IPS-18a (cell line): Measurements from ENCODE around the gene DIP2C.
"Not testable (repeated sequence)": the region's sequence is repeated elsewhere in the genome, so short reads cannot be mapped to it uniquely, and the experiment has no call there.

Experiments
- H3K27ac ChIP-seq: one replicate; pipeline ENCODE4 v1.5.1; 2013; ENCODE audit warnings: low read length
- H3K27me3 ChIP-seq: one replicate; pipeline ENCODE4 v1.6.1; 2013; ENCODE audit warnings: mild to moderate bottlenecking, low read length; ENCODE audit not compliant: control insufficient read depth, insufficient read depth
- H3K36me3 ChIP-seq: one replicate; pipeline ENCODE4 v1.6.1; 2013; ENCODE audit warnings: low read depth, low read length; ENCODE audit not compliant: control insufficient read depth
- H3K4me1 ChIP-seq: one replicate; pipeline ENCODE4 v1.6.1; 2013; ENCODE audit warnings: low read depth, low read length; ENCODE audit not compliant: control insufficient read depth
- H3K4me3 ChIP-seq: one replicate; pipeline ENCODE4 v1.5.1; 2013; ENCODE audit warnings: low read length
- H3K9ac ChIP-seq: one replicate; pipeline ENCODE4 v1.6.1; 2013; ENCODE audit warnings: mild to moderate bottlenecking, low read length, moderate library complexity
- H3K9me3 ChIP-seq: one replicate; pipeline ENCODE4 v1.6.1; 2013; ENCODE audit warnings: low read depth, low read length; ENCODE audit not compliant: control insufficient read depth

The DIP2C gene

DNA sequence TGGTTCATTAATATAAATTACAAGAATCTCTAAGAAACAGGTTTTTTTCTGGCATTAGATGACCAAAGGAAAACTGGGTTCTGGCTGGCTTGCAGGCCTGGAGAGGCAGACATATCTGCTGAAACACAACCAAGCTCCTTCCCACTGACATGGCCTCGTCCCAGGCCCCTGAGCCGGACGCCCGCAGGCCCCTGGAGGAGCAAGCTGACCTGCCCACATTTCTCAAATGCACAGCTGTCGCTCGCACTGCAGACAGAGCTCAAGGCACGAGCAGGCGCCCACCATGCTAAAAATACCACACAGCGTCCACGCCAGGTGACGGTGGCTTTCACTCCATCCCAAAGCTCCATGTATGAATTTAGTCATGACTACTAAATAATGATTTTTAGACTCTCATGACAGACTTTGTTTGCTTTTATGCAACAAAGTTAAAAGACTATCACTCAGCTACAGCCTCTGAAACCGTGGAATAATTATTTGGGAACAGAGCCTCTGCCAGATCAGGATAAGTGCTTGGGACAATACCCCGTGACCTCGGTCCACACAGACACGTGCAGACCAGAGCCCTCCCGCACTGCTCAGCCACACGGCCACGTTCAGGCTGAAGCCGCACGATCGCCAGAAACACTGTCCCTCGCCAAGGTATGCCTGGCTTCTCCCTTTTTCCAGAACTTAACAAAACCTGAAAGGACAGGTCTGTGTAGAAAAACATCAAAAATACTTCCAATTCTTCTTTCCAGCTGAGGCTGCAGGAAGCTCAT, 71.1 kb downstream of the DIP2C start:
- H3K27ac ChIP-seq: no peak overlapping the region
- peaks cover 14% of the 10 kb centered on the region for H3K4me1 ChIP-seq
- no peak overlapping the region for H3K9ac ChIP-seq
- no peaks in the 10 kb centered on the region for H3K9me3 ChIP-seq
- no peak overlapping the region for H3K4me3 ChIP-seq
- no peaks in the 10 kb centered on the region for H3K27me3 ChIP-seq
- no peaks in the 10 kb centered on the region for H3K36me3 ChIP-seq

DNA sequence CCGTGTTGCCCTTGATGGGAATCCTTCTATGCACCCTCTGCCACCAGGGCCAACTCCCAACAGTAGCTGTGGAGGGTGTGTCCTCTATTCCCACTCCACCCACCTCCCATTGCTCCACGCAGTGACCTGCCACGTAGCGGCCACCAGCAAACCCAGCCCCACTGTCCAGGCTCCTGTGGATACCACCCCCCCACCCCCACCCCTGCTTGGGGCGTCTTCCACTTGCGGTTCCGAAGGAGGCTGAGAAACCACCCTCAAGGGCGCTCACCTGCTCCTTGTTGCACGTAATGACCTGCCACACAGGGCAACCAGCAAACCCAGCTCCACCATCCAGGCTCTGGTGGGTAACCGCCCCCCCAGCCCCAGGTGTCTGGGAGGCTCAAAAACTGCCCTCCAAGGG, 72.0 kb downstream of the DIP2C start:
- no peak overlapping the region for H3K4me3 ChIP-seq
- peaks cover 16% of the 10 kb centered on the region for H3K4me1 ChIP-seq
- no peaks in the 10 kb centered on the region for H3K36me3 ChIP-seq
- H3K27ac ChIP-seq: no peak overlapping the region
- no peaks in the 10 kb centered on the region for H3K9me3 ChIP-seq
- H3K27me3 ChIP-seq: no peaks in the 10 kb centered on the region
- H3K9ac ChIP-seq: no peak overlapping the region

DNA sequence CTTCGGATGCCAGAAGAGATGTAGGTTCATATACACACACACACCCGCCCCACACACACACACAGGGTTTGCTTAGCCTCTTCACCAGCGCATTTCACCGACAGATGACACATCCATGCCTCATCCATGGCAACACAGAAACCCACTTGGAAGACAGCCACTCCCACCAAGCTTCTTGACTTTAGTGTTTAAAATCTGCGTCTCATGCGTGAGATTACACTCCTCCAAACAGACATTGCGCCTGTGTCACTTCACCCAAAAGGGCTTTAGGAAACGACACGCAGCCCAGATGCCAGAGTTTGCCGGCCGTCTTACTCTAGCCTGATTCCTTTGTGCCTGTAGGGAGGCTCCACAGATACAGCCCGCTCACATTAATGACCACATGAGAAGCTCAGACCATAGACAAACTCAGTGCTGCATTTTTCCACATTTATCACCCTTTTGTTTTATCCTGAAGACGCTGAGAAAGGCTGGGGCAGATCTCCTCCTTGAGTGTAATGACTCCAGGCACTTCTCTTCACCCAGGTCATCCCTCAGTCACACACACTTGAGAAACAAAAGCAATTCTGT, 73.8 kb downstream of the DIP2C start:
- H3K9me3 ChIP-seq: no peaks in the 10 kb centered on the region
- H3K27ac ChIP-seq: no peak overlapping the region
- H3K4me3 ChIP-seq: no peak overlapping the region
- no peaks in the 10 kb centered on the region for H3K27me3 ChIP-seq
- no peak overlapping the region for H3K9ac ChIP-seq
- peaks cover 21% of the 10 kb centered on the region for H3K4me1 ChIP-seq
- H3K36me3 ChIP-seq: no peaks in the 10 kb centered on the region

DNA sequence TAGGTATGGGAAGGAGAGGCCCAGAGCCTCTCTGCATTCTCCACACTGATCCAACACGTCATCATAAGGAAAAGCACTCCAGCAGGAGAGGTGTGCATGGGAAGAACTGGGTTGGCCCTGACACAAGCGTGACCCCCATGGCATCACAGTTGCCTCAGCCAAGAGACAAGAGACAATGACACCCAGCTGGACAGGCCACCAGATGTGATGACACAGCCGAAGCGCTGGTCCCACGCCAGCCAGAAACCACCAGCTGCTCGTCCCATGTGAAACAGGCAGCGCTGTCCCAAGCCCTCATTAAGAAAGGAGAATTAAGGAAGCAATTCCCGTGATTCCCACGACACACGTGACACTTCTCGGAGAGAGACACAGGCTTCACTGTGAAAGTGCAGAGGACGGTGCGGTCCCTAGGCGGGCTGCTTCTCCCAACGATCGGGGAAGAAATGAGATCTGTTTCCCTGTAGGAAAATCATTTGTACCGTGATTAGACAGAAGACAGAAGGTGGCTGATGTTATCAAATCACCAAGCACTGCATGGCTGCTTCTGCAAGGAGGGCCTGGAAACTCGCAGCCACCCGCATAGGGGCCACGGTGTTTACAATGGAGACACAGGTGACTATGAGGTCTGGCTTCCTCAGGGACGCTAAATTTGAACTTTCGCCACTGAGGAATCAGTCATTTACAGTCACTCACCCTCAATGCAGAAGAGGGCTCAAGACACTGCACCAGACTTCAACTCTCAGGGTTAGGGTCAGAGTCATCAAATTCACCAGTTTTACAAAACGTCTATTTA, 74.5 kb downstream of the DIP2C start:
- Histone ChIP-seq H3K27me3 (no peaks in the 10 kb centered on the region), H3K9ac (no peak overlapping the region)

DNA sequence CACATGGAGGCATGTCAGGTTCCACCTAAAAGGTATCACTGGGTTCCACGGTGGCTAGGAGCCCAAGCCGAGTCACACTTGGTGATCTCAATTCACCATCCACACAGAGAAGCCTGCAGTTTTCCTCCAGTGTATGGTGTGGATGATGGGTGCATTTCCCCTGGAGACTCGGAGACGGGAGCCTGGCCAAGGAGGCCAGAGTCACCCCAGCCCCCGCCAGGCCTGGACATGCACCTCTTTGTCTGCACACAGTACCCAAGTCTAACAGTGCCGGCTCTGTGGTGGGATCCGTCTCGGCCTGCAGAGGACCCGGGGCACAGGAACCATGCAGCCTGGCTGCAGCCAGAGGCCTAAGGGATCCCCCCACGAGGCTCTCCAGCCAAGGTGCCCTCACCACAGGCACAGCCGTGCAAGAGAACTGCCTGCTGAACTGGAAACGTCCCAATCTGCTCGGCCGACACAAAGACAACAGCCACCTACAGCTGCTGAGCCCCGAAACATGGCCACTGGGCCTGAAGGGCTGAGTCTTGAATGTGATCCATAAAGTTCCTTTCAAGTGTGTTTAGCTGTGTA, 75.2 kb downstream of the DIP2C start:
- Histone ChIP-seq H3K27ac (no peak overlapping the region), H3K4me1 (peaks cover 21% of the 10 kb centered on the region), H3K27me3 (no peaks in the 10 kb centered on the region), H3K9ac (no peak overlapping the region), H3K36me3 (no peaks in the 10 kb centered on the region), H3K9me3 (no peaks in the 10 kb centered on the region), H3K4me3 (no peak overlapping the region)

More for the DNA sequence above, 74.5 kb downstream of the DIP2C start:
- H3K27ac ChIP-seq: no peak overlapping the region
- no peaks in the 10 kb centered on the region for H3K9me3 ChIP-seq
- H3K36me3 ChIP-seq: no peaks in the 10 kb centered on the region
- peaks cover 21% of the 10 kb centered on the region for H3K4me1 ChIP-seq
- H3K4me3 ChIP-seq: no peak overlapping the region

DNA sequence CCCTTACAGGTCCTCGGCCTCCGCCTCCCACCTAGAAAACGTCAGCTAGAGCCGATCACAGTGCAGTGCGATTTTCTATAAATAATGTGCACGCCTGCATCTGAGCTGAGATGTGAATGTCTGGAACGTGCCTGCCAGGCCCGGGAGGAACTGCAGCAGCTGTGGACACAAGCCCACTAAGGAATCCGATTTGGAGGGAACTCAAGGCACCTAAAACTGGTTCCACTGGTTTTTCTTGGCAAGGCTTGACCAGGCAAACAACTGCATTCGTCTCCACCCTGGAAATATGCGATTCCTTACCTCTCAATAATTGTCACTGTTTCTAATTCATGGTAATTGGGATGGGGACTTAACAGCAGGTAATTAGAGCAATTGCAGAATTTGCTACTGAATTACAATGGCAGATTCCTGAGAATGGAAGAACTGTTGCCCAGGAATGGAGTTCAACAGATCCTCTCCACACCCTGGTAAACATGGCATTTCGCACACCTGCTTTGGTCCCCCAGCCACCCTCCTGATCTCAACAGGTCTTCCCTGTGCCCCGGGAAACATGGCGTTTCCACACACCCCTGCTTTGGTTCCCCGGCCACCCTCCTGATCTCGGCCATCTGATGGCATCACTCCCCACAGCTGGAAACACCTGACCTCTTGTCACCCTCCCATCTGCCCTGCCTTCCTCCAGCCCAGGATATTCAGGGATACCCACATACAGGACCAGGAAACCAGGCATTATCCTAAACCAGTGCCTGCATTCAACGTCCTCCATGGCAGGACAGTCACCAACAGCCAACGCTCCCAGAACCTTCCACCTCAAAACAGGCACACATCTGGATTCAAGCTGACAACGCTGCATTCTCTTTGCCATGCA, 76.0 kb downstream of the DIP2C start:
- Histone ChIP-seq H3K9ac (no peak overlapping the region), H3K27ac (no peak overlapping the region), H3K27me3 (no peaks in the 10 kb centered on the region), H3K4me3 (no peak overlapping the region), H3K4me1 (peaks cover 27% of the 10 kb centered on the region), H3K36me3 (no peaks in the 10 kb centered on the region), H3K9me3 (no peaks in the 10 kb centered on the region)

DNA sequence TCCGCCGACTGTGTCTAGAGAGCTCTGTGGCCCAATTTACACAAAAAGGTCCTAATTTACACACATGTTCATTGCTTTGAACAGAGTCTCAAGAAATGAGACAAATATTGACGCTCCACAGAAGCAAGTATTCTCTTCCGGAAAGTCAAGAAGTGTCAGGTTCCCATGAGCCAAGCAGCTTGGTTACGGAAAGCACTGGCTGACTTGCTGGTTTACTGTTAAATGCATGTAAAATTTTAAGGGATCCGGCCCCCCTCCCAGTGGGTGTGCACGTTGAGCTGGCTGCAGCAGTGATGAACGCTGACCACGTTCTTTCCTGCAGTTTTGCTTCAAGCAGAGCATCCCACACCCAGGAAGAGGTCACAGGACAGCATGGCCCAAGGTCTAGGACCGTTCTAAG, 76.8 kb downstream of the DIP2C start:
- Histone ChIP-seq H3K27me3 (no peaks in the 10 kb centered on the region), H3K9ac (no peak overlapping the region), H3K36me3 (no peaks in the 10 kb centered on the region), H3K9me3 (no peaks in the 10 kb centered on the region), H3K4me1 (peaks cover 27% of the 10 kb centered on the region), H3K4me3 (no peak overlapping the region), H3K27ac (no peak overlapping the region)

DNA sequence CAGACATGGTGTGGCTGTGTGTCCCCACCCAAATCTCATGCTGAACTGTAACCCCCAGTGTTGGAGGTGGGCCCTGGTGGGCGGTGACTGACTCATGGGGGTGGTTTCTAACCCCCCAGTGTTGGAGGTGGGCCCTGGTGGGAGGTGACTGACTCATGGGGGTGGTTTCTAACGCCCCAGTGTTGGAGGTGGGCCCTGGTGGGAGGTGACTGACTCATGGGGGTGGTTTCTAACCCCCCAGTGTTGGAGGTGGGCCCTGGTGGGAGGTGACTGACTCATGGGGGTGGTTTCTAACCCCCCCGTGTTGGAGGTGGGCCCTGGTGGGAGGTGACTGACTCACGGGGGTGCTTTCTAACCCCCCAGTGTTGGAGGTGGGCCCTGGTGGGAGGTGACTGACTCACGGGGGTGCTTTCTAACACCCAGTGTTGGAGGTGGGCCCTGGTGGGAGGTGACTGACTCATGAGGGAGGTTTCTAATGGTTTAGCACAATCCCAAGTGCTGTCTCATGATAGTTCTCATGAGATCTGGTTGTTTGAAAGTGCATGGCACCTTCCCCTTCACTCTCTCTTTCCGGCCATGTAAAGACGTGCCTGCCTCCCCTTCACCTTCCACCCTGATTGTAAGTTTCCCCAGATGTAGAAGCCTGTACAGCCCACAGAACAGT, 78.7 kb downstream of the DIP2C start:
- not testable (repeated sequence) for H3K27ac ChIP-seq, H3K9ac ChIP-seq, H3K9me3 ChIP-seq, H3K4me3 ChIP-seq, H3K27me3 ChIP-seq, H3K36me3 ChIP-seq
- H3K4me1 ChIP-seq: peaks cover 22% of the 10 kb centered on the region

DNA sequence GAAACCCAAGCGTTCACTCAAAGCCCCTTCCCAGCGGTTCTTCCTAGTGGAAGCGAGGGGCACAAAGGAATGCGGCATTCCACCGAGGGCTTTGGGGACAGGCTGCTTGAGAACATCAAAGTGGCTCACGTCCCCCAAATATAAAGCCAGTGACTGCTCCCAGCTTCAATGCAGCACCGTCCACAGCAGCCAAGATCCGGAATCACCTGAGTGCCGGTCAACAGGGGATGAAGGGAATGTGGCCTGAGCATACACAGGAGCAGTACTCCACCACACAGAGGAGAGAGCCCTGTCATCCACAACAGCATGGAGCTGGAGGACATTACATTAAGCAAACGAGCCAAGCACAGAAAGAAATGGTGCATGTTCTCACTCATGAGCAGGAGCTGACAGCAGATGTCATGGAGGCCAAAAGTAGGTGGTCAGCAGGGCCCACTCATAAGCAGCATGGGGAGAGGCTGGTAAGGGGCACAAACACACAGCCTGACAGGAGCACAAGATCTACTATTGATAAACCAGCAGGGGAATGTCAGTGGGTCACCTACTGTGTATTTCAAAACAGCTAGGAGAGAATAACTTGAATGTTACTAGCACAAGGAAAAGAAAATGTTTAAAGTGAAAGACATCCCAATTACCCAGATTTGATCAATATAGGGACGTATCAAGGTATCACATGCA, 79.5 kb downstream of the DIP2C start:
- Histone ChIP-seq H3K9me3 (no peaks in the 10 kb centered on the region), H3K27ac (no peak overlapping the region), H3K4me1 (peaks cover 22% of the 10 kb centered on the region), H3K27me3 (no peaks in the 10 kb centered on the region), H3K36me3 (no peaks in the 10 kb centered on the region), H3K4me3 (no peak overlapping the region), H3K9ac (no peak overlapping the region)

DNA sequence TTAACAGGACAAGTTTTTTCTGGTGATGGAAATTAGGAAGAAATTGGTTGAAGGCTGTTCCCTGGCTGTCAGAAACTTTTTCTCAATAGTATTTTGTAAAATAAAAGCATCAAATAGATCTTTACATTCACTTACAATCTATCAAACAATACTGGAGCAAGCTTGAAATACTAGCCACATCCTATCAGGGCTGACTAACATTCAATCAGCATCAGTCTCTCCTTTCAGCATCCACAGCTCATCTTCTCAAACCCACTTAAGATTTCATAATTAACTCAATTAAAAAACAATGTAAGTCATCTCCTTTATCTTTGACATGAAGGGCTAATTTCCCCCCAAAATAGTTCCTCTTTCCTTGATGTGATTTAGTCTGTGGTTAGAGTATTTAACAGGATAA, 80.2 kb downstream of the DIP2C start:
- H3K4me1 ChIP-seq: peaks cover 22% of the 10 kb centered on the region
- no peak overlapping the region for H3K9ac ChIP-seq
- no peaks in the 10 kb centered on the region for H3K27me3 ChIP-seq
- no peak overlapping the region for H3K27ac ChIP-seq
- H3K9me3 ChIP-seq: no peaks in the 10 kb centered on the region
- H3K4me3 ChIP-seq: no peak overlapping the region
- H3K36me3 ChIP-seq: no peaks in the 10 kb centered on the region
